HCT116 (cell line): ENCODE data around the gene NRP1. TPM values are rescaled to one million over a fixed set of nuclear protein-coding genes. Genes with fewer than 3 reads are reported as not detected.

ENCODE experiments used
- ATAC-seq: fragments of 200-7000 bp; cut with Tn5 transposase; 2 replicates; pipeline ENCODE4 v1.9.1; 2020; ENCODE audit warnings: mild to moderate bottlenecking, moderate library complexity
- BruUV-seq: library from RNA; stranded (reverse); fragments of 400-500 nt; replicated peaks from 2 replicates; lab custom pipeline; 2021; lab: Mats Ljungman, UMichigan
- CTCF ChIA-PET: fragments of 300-600 bp; sonication (Branson Sonifier 250); formaldehyde crosslinking; loops from one replicate; lab custom pipeline; 2021; ENCODE audit warnings: antibody characterized with exemption; lab: Charles Lee
- POLR2A ChIA-PET: fragments of 300-600, 350-600 bp; sonication (Branson Sonifier 250); formaldehyde crosslinking; loops from one replicate; lab custom pipeline; 2021; ENCODE audit warnings: antibody characterized with exemption; lab: Charles Lee
- RAD21 ChIA-PET, 2 experiments: fragments of 300-600 bp; sonication (Branson Sonifier 250); formaldehyde crosslinking; loops; one replicate each; lab custom pipeline; 2023; ENCODE audit warnings: low total read pairs in 2 of 2; ENCODE audit not compliant: uncharacterized antibody in 2 of 2, unreplicated experiment in 2 of 2, low non-redundant PET in 1 of 2; lab: Charles Lee
- DNase-seq: peaks from one replicate; pipeline ENCODE4 v3.0.0-alpha.2; 2010; ENCODE audit warnings: low read depth, low spot score
- H2AFZ ChIP-seq: fragments of 200-600 bp; shearing (Covaris generic), sonication (generic); 2 replicates; pipeline ENCODE4 v1.6.1; 2017; ENCODE audit warnings: low read depth, mixed run types, mixed read lengths, antibody characterized with exemption, low read length; ENCODE audit not compliant: poor library complexity, severe bottlenecking
- H3K27ac ChIP-seq: 2 replicates; pipeline ENCODE4 v1.5.1; 2012; ENCODE audit warnings: low read depth, low read length
- H3K27me3 ChIP-seq: fragments of 200-600 bp; sonication (generic); 2 replicates; pipeline ENCODE4 v1.6.1; 2016; ENCODE audit warnings: mixed run types, low read length, mixed read lengths; ENCODE audit not compliant: insufficient read depth
- H3K36me3 ChIP-seq, 2 experiments: fragments of 200-500 bp in 1 of 2; fragments of 200-600 bp in 1 of 2; sonication (Bioruptor generic) in 1 of 2; sonication (generic) in 1 of 2; 2 replicates each; pipeline versions ENCODE4 v1.5.1 to v1.6.1; 2014 to 2016; ENCODE audit warnings: low read length in 2 of 2, inconsistent platforms in 1 of 2, mixed read lengths in 1 of 2, mixed run types in 1 of 2; ENCODE audit not compliant: insufficient read depth in 2 of 2, control insufficient read depth in 1 of 2
- H3K4me1 ChIP-seq, 2 experiments: fragments of 200-600 bp in 1 of 2; sonication (generic) in 1 of 2; 2 replicates each; pipeline versions ENCODE4 v1.5.1 to v1.6.1; 2012 to 2017; ENCODE audit warnings: low read length in 2 of 2, inconsistent platforms in 1 of 2, mild to moderate bottlenecking in 1 of 2, mixed read lengths in 1 of 2, mixed run types in 1 of 2, moderate library complexity in 1 of 2; ENCODE audit not compliant: insufficient read depth in 2 of 2, control insufficient read depth in 1 of 2
- H3K4me2 ChIP-seq: fragments of 200-600 bp; sonication (generic); 2 replicates; pipeline ENCODE4 v1.6.1; 2017; ENCODE audit warnings: mixed run types, low read length, mixed read lengths
- H3K4me3 ChIP-seq, 2 experiments: fragments of 200-600 bp in 1 of 2; sonication (generic) in 1 of 2; replicated peaks in 1 of 2; 2 replicates each; pipeline ENCODE4 v1.5.1; 2011 to 2016; ENCODE audit warnings: low read length in 2 of 2, control low read depth in 1 of 2, low read depth in 1 of 2, mild to moderate bottlenecking in 1 of 2, mixed read lengths in 1 of 2, mixed run types in 1 of 2
- H3K79me2 ChIP-seq: fragments of 200-600 bp; sonication (generic); 2 replicates; pipeline ENCODE4 v1.6.1; 2017; ENCODE audit warnings: mild to moderate bottlenecking, mixed run types, low read length, moderate library complexity, mixed read lengths; ENCODE audit not compliant: insufficient read depth
- H3K9ac ChIP-seq: fragments of 200-600 bp; sonication (generic); 2 replicates; pipeline ENCODE4 v1.6.1; 2016; ENCODE audit warnings: low read length, mixed read lengths
- H3K9me2 ChIP-seq: fragments of 200-600 bp; sonication (generic), shearing (Covaris generic); 2 replicates; pipeline ENCODE4 v1.6.1; 2017; ENCODE audit warnings: mixed run types, mild to moderate bottlenecking, moderate library complexity; ENCODE audit not compliant: insufficient read depth
- H3K9me3 ChIP-seq, 2 experiments: fragments of 200-500 bp in 1 of 2; fragments of 200-600 bp in 1 of 2; sonication (Bioruptor generic) in 1 of 2; sonication (generic) in 1 of 2; 2 replicates each; pipeline ENCODE4 v1.6.1; 2014 to 2017; ENCODE audit warnings: low read length in 2 of 2, mixed read lengths in 2 of 2, inconsistent platforms in 1 of 2, low read depth in 1 of 2, mild to moderate bottlenecking in 1 of 2, mixed run types in 1 of 2, moderate library complexity in 1 of 2; ENCODE audit not compliant: control insufficient read depth in 1 of 2, insufficient read depth in 1 of 2
- H4K20me1 ChIP-seq: fragments of 200-600 bp; sonication (generic), shearing (Covaris generic); 2 replicates; pipeline ENCODE4 v1.6.1; 2017; ENCODE audit warnings: mixed run types, mild to moderate bottlenecking, moderate library complexity; ENCODE audit not compliant: insufficient read depth
- CBX3 ChIP-seq: IDR thresholded peaks from 2 replicates; pipeline ENCODE4 v1.6.1; 2012; ENCODE audit warnings: low read depth
- CEBPB ChIP-seq: IDR thresholded peaks from 2 replicates; pipeline ENCODE4 v1.6.1; 2012; ENCODE audit warnings: low read depth
- EGR1 ChIP-seq: IDR thresholded peaks from 2 replicates; pipeline ENCODE4 v1.6.1; 2012; ENCODE audit warnings: low read depth
- ELF1 ChIP-seq: IDR thresholded peaks from 2 replicates; pipeline ENCODE4 v1.6.1; 2012; ENCODE audit warnings: low read depth, borderline replicate concordance
- EZH2 ChIP-seq: fragments of 200-600 bp; sonication (generic); IDR thresholded peaks from 2 replicates; pipeline ENCODE4 v1.6.1; 2017; ENCODE audit warnings: antibody characterized with exemption, mixed run types
- EZH2phosphoT487 ChIP-seq: fragments of 200-600 bp; IDR thresholded peaks from 2 replicates; pipeline ENCODE4 v1.6.1; 2018; ENCODE audit warnings: antibody characterized with exemption, borderline replicate concordance
- JUND ChIP-seq: IDR thresholded peaks from 2 replicates; pipeline ENCODE4 v1.6.1; 2012
- RAD21 ChIP-seq: IDR thresholded peaks from 2 replicates; pipeline ENCODE4 v1.6.1; 2012; ENCODE audit warnings: low read depth, mild to moderate bottlenecking
- REST ChIP-seq: IDR thresholded peaks from 2 replicates; pipeline ENCODE4 v1.6.1; 2012; ENCODE audit warnings: low read depth
- SP1 ChIP-seq: IDR thresholded peaks from 2 replicates; pipeline ENCODE4 v1.6.1; 2012; ENCODE audit warnings: low read depth
- TCF7L2 ChIP-seq: IDR thresholded peaks from 2 replicates; pipeline ENCODE4 v1.7.0; 2011; ENCODE audit warnings: borderline replicate concordance, inconsistent platforms; ENCODE audit not compliant: insufficient read depth, insufficient read length; ENCODE audit errors: extremely low read depth
- YY1 ChIP-seq: IDR thresholded peaks from 2 replicates; pipeline ENCODE4 v1.6.1; 2011; ENCODE audit warnings: low read length, low read depth, moderate library complexity, mild to moderate bottlenecking; ENCODE audit not compliant: insufficient replicate concordance; ENCODE audit errors: extremely low read depth
- ZNF274 ChIP-seq: fragments of 200-500 bp; sonication (Bioruptor generic); IDR thresholded peaks from 2 replicates; pipeline ENCODE4 v1.6.1; 2014; ENCODE audit warnings: mild to moderate bottlenecking, low read depth, low read length, inconsistent platforms
- intact Hi-C: fragments of 100-400 bp; cut with micrococcal nuclease; formaldehyde crosslinking; loops from 2 replicates; pipeline ENCODE4 v1.10.0; 2022
- total RNA-seq: library from RNA; stranded (reverse); gene quantifications from one replicate; pipeline ENCODE4 v1.2.1, GENCODE V29; 2021; ENCODE audit not compliant: unreplicated experiment
- TF ChIP-seq, protein P1 (sequence below): IDR thresholded peaks from 2 replicates; pipeline ENCODE4 v1.6.1; 2012
- TF ChIP-seq, protein P2 (sequence below): IDR thresholded peaks from 2 replicates; pipeline ENCODE4 v1.6.1; 2011; ENCODE audit warnings: mild to moderate bottlenecking, low read length, moderate library complexity; ENCODE audit not compliant: insufficient replicate concordance; ENCODE audit errors: extremely low read depth

Gene NRP1
- total RNA-seq, 1 experiment from 2014 or later, result 3.8 TPM

DNA sequence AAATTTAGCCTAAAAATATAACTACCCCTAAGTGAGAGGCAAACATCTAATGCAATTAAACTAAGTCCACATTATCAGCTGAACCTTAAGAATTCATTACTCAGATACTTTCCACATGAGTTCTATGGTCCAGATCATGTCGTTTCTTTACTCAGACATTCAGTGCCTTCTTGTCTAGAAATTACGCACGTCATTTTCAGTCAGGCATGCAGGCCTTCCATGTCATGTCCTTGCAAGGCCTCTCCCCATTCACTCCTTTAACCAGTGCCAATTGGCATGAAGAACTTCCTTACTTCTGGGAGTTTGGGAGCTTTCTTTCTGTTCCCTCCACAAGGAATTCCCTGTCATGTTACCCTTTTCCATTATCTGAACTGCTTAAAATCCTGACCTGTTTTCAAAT lies 118.8 kb downstream of the NRP1 start:
- no TSS peak for BruUV-seq
- peaks cover 0 to 9% of the 10 kb centered on the region in 2 experiments; a peak in 1 of 4 replicates for H3K4me1 ChIP-seq
- no peak for DNase-seq
- no peak overlapping the region for H3K4me2 ChIP-seq
- no peaks in the 10 kb centered on the region for H4K20me1 ChIP-seq
- ATAC-seq, result no peak
- CTCF ChIA-PET, result no interaction called here
- no peaks in the 10 kb centered on the region for H3K27me3 ChIP-seq
- no peak for TF ChIP-seq YY1
- TF ChIP-seq SP1, result no peak
- no peak for TF ChIP-seq REST
- TF ChIP-seq ELF1, result no peak
- TF ChIP-seq, protein P1, sequence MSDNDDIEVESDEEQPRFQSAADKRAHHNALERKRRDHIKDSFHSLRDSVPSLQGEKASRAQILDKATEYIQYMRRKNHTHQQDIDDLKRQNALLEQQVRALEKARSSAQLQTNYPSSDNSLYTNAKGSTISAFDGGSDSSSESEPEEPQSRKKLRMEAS, result no peak
- TF ChIP-seq RAD21, result no peak
- TF ChIP-seq EZH2, result no peak
- no peak for TF ChIP-seq ZNF274
- no peak for TF ChIP-seq TCF7L2
- no peak for TF ChIP-seq JUND
- no peak for TF ChIP-seq CBX3
- no peak for TF ChIP-seq EGR1
- TF ChIP-seq CEBPB, result no peak
- TF ChIP-seq, protein P2, sequence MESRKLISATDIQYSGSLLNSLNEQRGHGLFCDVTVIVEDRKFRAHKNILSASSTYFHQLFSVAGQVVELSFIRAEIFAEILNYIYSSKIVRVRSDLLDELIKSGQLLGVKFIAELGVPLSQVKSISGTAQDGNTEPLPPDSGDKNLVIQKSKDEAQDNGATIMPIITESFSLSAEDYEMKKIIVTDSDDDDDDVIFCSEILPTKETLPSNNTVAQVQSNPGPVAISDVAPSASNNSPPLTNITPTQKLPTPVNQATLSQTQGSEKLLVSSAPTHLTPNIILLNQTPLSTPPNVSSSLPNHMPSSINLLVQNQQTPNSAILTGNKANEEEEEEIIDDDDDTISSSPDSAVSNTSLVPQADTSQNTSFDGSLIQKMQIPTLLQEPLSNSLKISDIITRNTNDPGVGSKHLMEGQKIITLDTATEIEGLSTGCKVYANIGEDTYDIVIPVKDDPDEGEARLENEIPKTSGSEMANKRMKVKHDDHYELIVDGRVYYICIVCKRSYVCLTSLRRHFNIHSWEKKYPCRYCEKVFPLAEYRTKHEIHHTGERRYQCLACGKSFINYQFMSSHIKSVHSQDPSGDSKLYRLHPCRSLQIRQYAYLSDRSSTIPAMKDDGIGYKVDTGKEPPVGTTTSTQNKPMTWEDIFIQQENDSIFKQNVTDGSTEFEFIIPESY, result no peak
- no peak for TF ChIP-seq EZH2phosphoT487
- H3K9ac ChIP-seq, result no peak overlapping the region
- H3K9me3 ChIP-seq, result no peaks in the 10 kb centered on the region
- no peaks in the 10 kb centered on the region for H3K9me2 ChIP-seq
- H2AFZ ChIP-seq, result no peak overlapping the region
- RAD21 ChIA-PET, result no interaction called here
- POLR2A ChIA-PET, result no interaction called here
- intact Hi-C loops, result no loop called here
- no peak overlapping the region for H3K27ac ChIP-seq
- H3K79me2 ChIP-seq, result no peaks in the 10 kb centered on the region
- no peak overlapping the region for H3K4me3 ChIP-seq
- H3K36me3 ChIP-seq, result no peaks in the 10 kb centered on the region
